Pancreas (tissue), 10 donors: Measurements from ENCODE around the gene NOX5. TPM values are rescaled to one million over a fixed set of nuclear protein-coding genes. Genes with fewer than 3 reads are reported as not detected.

ENCODE experiments used
- ATAC-seq, 4 donors: fragments of 200-7000 bp; cut with Tn5 transposase; one replicate each; pipeline versions ENCODE4 v1.8.0 to v1.9.1; 2020; ENCODE audit warnings: mild to moderate bottlenecking in 4 of 4, moderate library complexity in 4 of 4
- DNase-seq, 6 donors: peaks; one replicate each; pipeline ENCODE4 v3.0.0-alpha.2; 2020
- FAIRE-seq: peaks from 2 replicates; lab custom pipeline; 2012; peaks lifted over from hg19 to GRCh38; lab: Jason Lieb, UNC
- H3K27ac ChIP-seq, 4 donors: fragments of 200-600 bp; sonication (generic); 1 replicate in 3 of 4; 2 replicates in 1 of 4; pipeline versions ENCODE4 v1.5.0 to v1.8.0; 2020
- H3K27me3 ChIP-seq, 4 donors: fragments of 200-600 bp; one replicate each; pipeline ENCODE4 v1.8.0; 2021
- H3K36me3 ChIP-seq, 3 donors: fragments of 200-600 bp; sonication (generic) in 1 of 3; one replicate each; pipeline versions ENCODE4 v1.5.0 to v1.8.0; 2020 to 2021
- H3K4me1 ChIP-seq, 3 donors: fragments of 200-600 bp; one replicate each; pipeline ENCODE4 v1.8.0; 2021
- H3K4me3 ChIP-seq, 4 donors: fragments of 200-600 bp; sonication (generic) in 2 of 4; one replicate each; pipeline versions ENCODE4 v1.5.0 to v1.8.0; 2020 to 2021
- H3K9me3 ChIP-seq, 4 donors: fragments of 200-600 bp; one replicate each; pipeline ENCODE4 v1.8.0; 2021
- WGBS, 2 donors: extraction: QIAGEN DNeasy Blood & Tissue Kit; methylation state at CpG; one replicate each; pipeline ENCODE4 v1.1.7; 2013; 5-methylcytosine and 5-hydroxymethylcytosine counted together
- intact Hi-C, 3 donors: fragments of 100-400 bp; cut with DNase I; formaldehyde crosslinking; loops; one replicate each; pipeline versions ENCODE4 v1.11.1 to v1.14.2; 2022
- polyA plus RNA-seq, 2 donors: library from polyadenylated mRNA; stranded (reverse); fragments of 200-250 nt; gene quantifications; one replicate each; pipeline ENCODE4 v1.2.3, GENCODE V29; 2013
- total RNA-seq, 6 donors: library from RNA; stranded (reverse); fragmentation: NEBNext Ultra II Directional in 4 of 6; extraction: Animal tissue kit (Norgen Biotek cat#: 25700) in 4 of 6; gene quantifications; one replicate each; pipeline versions ENCODE4 v1.2.1 to v1.2.4, GENCODE V29; 2021 to 2023
- TF ChIP-seq, protein P1 (sequence below), 4 donors: fragments of 200-600 bp; sonication (generic) in 3 of 4; IDR thresholded peaks; one replicate each; pipeline versions ENCODE4 v1.5.0 to v1.8.0; 2021; ENCODE audit warnings: antibody characterized with exemption in 4 of 4
- donor health status: healthy with polysubstance abuse.
- donor health status: DM: no; HTN: no; CAD: no; lungs with moderate emphysema.
- donor health status: DM: no; HTN: no; CAD: no.
- donor health status: control.
- donor health status: control.
- donor health status: Bipolar disorder and iron deficiency.
- donor health status: DM: yes; HTN: yes; CAD: no.
- donor health status: DM: no; HTN: no; CAD: no.
- donor health status: DM: no; HTN: no; CAD: no.
- donor health status: DM: yes; HTN: yes; CAD: no.

The NOX5 gene
- total and polyA plus RNA-seq, 8 donors = 0.04 to 0.26 (median 0.12) TPM; not detected in 3

DNA sequence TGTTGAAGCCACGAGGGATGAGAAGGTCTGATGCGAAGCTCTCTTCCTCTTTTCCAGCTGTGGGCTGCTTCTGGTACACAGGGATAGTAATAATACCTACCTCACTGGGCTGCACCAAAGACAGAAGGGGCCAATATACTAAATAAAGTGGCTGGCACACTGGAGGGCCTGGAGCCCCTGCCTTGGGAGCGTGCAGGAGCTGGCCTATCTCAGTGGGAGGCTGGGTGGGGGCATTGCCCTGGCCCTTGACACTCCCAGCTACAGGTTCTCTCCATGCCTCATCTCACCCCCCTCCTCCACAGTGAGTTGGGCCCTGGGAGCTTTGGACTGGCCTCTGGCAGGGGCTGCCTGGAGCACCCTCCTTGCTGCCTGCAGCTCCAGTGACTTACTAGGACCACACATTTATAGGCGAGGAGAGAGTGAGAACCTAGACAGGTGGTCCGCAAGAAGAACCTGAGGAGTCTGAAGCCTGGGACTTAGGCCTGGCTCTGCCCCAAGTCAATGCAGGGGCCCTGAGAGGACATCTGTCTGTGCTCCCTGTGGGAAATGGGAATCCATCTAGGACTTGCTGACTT lies 1.6 kb downstream of the NOX5 start:
- ATAC-seq = no peak

DNA sequence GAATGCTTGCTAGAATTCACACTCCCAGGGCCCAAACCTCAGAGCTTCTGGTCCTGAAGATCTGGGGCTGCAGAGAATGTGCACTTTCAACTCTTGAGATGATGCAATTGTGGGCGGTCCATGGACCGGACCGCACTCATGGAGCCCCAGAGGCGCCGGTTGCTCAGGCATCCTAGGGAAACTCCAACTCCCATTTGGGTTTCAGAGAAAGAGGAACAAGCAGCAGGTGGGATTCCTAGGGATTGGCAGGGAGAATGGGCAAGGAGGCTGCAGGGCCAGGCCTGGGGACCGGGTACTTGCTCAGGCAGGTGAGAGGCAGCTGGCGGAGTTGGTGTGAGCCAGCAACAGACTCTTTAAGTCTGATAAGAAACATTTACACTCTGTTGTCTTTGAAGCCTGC lies 3.5 kb downstream of the NOX5 start:
- Histone ChIP-seq H3K9me3 (no peaks in the 10 kb centered on the region), H3K27ac (no peak overlapping the region), H3K4me3 (no peak overlapping the region), H3K27me3 (no peaks in the 10 kb centered on the region), H3K36me3 (no peaks in the 10 kb centered on the region), H3K4me1 (no peaks in the 10 kb centered on the region)
- TF ChIP-seq, protein P1, sequence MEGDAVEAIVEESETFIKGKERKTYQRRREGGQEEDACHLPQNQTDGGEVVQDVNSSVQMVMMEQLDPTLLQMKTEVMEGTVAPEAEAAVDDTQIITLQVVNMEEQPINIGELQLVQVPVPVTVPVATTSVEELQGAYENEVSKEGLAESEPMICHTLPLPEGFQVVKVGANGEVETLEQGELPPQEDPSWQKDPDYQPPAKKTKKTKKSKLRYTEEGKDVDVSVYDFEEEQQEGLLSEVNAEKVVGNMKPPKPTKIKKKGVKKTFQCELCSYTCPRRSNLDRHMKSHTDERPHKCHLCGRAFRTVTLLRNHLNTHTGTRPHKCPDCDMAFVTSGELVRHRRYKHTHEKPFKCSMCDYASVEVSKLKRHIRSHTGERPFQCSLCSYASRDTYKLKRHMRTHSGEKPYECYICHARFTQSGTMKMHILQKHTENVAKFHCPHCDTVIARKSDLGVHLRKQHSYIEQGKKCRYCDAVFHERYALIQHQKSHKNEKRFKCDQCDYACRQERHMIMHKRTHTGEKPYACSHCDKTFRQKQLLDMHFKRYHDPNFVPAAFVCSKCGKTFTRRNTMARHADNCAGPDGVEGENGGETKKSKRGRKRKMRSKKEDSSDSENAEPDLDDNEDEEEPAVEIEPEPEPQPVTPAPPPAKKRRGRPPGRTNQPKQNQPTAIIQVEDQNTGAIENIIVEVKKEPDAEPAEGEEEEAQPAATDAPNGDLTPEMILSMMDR (IDR thresholded peaks at IDR 0.05) = no peak
- no peak for ATAC-seq
- FAIRE-seq = no peak
- 78 to 79% methylated on average over 7 of the region's 7 CpGs for WGBS, 2 donors
- intact Hi-C loops = no loop called here
- no peak for DNase-seq

More for the DNA sequence above, 1.6 kb downstream of the NOX5 start:
- TF ChIP-seq, protein P1 (IDR thresholded peaks at IDR 0.05) = no peak
- Histone ChIP-seq H3K27me3 (no peaks in the 10 kb centered on the region), H3K4me3 (no peak overlapping the region), H3K4me1 (no peaks in the 10 kb centered on the region), H3K27ac (no peak overlapping the region), H3K36me3 (no peaks in the 10 kb centered on the region), H3K9me3 (no peaks in the 10 kb centered on the region)
- DNase-seq (no peak), FAIRE-seq (no peak)
- WGBS, 2 donors = 89% methylated on average over 5 of the region's 5 CpGs
- intact Hi-C loops = no loop called here

DNA sequence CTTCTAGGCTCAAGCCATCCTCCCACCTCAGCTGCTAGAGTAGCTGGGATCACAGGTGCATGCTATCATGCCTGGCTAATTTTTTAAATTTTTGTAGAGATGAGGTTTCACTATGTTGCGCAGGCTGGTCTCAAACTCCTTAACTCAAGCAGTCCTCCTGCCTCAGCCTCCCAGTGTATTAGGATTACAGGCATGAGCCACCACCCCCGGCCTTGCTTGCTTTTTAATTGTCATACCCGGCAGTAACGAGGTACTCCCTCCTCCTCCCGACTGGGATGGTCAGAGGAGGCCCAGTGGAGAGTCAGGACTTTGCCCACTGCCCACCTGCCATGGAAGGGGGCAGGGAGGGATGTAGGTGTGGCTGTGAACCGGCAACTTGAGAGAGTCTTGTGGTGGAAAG lies 4.5 kb downstream of the NOX5 start:
- H3K27me3 ChIP-seq = no peaks in the 10 kb centered on the region
- WGBS, 2 donors = 80 to 81% methylated on average over 6 of the region's 6 CpGs
- TF ChIP-seq, protein P1 (IDR thresholded peaks at IDR 0.05) = no peak
- H3K4me1 ChIP-seq = no peaks in the 10 kb centered on the region
- no peak for FAIRE-seq
- ATAC-seq = no peak
- H3K27ac ChIP-seq = no peak overlapping the region
- no peaks in the 10 kb centered on the region for H3K9me3 ChIP-seq
- no peaks in the 10 kb centered on the region for H3K36me3 ChIP-seq
- no peak overlapping the region for H3K4me3 ChIP-seq
- DNase-seq = no peak
- intact Hi-C loops = no loop called here

DNA sequence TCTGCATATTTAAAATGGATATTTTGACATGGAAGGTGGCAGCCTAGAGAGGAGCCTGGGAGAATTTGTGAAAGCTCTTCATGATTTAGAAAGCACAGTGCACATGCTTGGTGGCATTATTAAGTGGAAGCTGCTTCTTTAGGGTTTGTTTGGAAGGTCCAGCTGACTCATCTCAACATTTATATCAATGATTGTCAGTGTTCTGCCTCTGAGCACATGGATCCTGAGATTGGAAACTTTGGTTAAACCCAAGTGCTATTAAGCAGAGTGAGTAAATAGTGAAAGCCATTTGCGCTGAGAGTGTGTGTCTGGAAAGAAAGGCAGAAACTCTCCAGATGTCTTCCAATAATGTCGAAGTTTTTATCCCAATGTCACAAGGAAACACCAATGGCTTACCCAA lies 7.4 kb downstream of the NOX5 start:
- H3K4me1 ChIP-seq = no peaks in the 10 kb centered on the region
- no peak overlapping the region for H3K4me3 ChIP-seq
- ATAC-seq (no peak), DNase-seq (no peak), FAIRE-seq (no peak)
- WGBS, 2 donors = 63 to 73% methylated on average over 2 of the region's 2 CpGs
- H3K9me3 ChIP-seq = no peaks in the 10 kb centered on the region
- H3K36me3 ChIP-seq = no peaks in the 10 kb centered on the region
- H3K27me3 ChIP-seq = no peaks in the 10 kb centered on the region
- intact Hi-C loops = no loop called here
- TF ChIP-seq, protein P1 (IDR thresholded peaks at IDR 0.05) = no peak
- H3K27ac ChIP-seq = no peak overlapping the region

DNA sequence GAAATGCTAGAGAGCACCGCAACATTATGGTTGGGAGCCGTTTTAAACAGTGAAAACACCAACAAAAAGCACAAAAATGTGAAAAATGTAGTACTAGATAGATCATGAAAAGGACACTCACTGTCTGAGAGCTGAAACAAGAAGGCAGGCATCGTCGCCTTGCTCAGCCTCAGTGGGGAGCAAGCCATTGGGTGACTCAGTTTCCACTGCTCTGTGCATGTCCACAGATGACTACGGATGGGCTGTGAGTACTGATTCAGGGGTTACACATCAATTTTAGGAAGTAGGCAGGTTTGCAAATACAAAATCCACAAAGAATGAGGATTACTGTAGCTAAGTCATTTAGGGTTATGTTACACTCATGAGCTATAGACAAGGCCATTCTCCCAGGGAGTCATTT lies 10.8 kb downstream of the NOX5 start:
- H3K27me3 ChIP-seq = no peaks in the 10 kb centered on the region
- H3K4me3 ChIP-seq = no peak overlapping the region
- no peaks in the 10 kb centered on the region for H3K36me3 ChIP-seq
- intact Hi-C loops = no loop called here
- DNase-seq (no peak), ATAC-seq (no peak), FAIRE-seq (no peak)
- no peaks in the 10 kb centered on the region for H3K4me1 ChIP-seq
- 74 to 79% methylated on average over 5 of the region's 5 CpGs for WGBS, 2 donors
- no peak overlapping the region for H3K27ac ChIP-seq
- TF ChIP-seq, protein P1 (IDR thresholded peaks at IDR 0.05) = no peak
- H3K9me3 ChIP-seq = no peaks in the 10 kb centered on the region
